TTC549 (cell line): ENCODE data around the gene TK1.
"Not testable (repeated sequence)": the region's sequence is repeated elsewhere in the genome, so short reads cannot be mapped to it uniquely, and the experiment has no call there.

Source experiments
- FAIRE-seq: peaks from 2 replicates; lab custom pipeline; 2012; peaks lifted over from hg19 to GRCh38; lab: Jason Lieb, UNC

TK1 gene

DNA sequence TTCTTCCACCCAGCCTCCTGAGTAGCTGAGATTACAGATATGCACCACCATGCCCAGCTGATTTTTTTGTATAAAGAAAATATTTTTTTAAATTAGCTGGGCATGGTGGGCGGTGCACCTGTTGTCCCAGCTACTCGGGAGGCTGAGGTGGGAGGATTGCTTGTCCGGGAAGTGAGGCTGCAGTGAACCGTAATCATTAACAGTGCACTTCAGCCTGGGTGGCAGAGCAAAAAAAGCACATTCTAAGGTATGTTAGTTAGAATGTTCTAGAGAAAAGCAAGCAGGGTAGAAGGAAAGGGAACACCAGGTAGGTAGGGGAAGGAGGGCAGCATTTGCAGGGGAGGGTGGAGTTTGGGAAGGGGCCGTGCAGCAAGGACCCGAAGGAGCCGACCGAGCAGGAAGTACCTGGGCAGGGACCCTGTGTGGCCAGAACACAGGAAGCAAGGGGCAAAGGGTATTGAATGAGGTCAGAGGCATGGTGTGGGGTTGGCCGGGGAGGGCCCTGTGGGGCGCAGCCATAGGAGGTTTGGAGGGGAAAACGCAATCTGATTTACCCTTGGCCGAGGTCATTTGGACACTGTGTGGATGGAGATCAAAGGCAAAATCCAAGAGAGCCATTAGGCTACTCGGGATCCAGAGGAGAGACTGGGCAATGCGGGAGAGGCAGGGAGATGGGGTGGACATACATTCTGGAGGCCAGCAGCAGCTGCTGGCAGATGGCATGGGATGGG, 38.4 kb downstream of the TK1 start:
- no peak for FAIRE-seq

DNA sequence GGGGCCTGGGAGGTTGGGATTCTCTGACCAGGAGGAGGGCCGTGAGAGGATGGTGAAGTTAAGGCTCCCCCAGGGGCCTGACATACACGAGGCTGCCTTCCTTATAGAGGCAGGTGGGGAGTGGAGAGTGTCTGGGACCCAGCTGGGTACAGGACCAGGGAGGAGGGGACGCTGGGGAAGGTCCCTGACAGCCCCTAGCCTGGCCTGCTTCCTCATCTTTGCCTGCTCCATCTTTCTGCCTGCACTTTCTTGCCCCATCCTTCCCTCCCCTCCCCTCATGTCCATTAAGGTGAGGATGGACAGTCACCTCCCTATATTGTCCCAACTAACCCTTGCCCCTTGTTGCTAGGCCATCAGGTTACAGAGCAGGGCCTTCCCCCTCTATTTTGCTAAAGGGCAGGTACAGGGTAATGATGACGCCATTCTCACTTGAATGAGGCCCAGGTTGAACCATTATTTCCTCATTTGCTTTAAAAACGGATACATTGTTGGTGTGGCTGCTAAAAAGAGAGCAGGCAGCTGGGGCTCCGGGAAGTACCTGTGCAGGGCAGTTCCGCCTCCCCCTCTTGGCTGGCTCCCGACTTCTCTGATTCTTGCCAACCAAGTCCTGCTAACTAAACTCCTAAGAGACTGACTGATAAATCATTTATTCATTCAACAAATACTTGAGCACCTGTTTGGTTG, 39.4 kb downstream of the TK1 start:
- FAIRE-seq, result no peak

DNA sequence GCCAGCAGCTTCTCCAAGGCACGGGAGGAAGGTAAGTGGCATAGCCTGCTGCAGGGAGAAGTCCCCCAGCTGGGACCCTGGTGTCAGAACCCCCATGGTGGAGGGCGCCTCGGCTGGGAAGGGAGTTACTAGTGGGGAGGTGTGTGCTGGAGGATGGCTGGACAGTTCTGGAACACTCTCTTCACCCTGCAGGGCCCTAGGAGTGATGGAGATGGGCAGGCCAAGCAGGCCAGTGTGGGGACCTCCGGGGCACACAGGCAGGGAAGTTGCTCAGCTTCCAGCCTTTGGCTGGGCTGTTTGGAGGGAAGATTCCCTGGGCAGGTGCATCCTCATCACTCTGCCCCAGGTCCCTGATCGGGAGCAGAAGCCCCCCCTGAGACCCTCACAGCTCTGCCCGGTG, 40.0 kb downstream of the TK1 start:
- no peak for FAIRE-seq

DNA sequence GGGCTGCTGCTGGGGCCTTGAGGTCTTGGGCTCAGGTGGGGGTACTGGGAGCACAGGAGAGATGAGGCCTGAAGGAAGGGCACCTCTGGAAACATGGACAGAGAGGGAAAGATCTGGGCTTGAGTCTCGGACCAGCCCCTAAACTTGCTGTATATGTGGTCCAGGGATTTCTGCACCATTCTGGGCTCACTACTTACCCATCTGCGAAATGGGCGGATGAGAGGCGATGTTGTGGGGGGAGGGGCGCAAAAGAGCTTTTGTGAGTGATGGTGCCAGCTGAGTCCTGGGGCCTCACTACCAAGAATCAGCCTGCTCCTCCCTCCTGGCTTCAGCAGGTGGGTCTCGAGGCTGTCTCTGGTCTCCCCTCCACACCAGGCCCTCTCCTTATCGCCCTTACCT, 40.4 kb downstream of the TK1 start:
- FAIRE-seq, result no peak

DNA sequence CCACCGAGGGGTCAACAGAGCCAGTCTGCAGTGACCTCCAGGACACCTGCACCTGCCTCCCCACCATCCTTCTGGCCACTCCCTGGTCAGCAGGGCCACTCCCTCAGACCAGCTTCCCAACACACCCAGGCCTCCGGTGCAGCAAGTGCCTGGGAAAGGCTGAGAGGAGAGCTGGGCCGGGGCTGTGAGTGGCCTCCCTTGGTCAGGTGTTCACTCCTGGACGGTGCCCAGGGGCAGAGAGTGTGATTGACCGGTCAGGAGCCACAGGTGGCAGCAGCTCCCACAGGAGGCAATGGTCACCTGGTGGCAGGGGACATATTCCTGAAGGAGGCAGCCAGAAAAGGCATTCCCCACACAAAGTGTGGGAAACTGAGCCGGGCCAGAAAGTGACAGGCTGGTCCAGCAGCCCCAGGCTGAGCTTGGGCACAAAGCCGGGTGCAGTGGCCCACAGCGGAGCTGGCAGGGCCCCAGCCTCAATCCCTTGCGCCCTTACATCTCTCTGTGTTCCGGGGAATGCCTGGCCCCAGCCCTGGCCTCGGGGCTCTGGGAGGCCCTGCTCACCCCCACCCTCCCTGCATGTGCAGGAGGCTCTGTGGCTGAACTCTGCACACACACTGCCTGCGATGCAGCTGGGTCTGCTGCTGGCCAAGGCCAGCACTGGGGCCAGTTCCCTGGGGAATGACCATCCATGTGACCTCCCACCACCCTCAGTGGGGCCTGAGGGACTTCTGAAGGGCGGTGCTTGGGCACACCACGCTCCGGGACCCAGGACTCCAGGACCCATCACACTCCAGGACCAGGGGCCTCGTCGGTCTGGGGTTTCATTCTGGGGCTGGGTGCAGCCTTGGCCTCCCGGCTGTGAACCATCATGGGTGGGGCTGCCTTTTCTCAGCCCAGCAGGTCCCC, 41.9 kb downstream of the TK1 start:
- no peak for FAIRE-seq

DNA sequence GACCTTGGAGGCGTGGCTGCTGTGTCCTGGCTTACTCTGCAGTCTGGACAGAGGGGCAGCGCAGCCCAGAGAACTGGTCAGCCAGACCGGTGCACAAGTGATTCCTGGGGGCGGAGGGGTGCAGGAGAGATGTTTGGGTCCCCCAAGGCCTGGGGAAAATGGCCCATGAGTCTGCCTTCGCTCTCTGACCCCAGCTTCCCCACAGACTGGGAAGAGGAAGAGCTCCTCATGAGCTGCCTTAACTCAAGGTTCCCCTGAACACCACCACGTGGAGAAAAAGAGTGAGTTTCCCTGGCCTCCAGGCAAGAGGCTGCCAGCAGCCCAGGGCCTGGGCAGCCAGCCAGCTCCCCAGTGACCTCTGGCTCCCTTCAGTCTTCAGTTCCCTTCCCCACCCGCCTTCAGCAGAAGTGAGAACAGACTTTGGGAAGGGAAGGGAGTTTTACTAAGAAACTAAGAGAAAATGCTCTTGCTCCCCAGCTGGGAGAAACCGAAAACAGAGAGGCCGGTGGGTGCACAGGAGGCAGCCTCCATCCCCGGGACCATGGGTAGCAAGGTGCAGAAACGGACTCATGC, 42.6 kb downstream of the TK1 start:
- no peak for FAIRE-seq

DNA sequence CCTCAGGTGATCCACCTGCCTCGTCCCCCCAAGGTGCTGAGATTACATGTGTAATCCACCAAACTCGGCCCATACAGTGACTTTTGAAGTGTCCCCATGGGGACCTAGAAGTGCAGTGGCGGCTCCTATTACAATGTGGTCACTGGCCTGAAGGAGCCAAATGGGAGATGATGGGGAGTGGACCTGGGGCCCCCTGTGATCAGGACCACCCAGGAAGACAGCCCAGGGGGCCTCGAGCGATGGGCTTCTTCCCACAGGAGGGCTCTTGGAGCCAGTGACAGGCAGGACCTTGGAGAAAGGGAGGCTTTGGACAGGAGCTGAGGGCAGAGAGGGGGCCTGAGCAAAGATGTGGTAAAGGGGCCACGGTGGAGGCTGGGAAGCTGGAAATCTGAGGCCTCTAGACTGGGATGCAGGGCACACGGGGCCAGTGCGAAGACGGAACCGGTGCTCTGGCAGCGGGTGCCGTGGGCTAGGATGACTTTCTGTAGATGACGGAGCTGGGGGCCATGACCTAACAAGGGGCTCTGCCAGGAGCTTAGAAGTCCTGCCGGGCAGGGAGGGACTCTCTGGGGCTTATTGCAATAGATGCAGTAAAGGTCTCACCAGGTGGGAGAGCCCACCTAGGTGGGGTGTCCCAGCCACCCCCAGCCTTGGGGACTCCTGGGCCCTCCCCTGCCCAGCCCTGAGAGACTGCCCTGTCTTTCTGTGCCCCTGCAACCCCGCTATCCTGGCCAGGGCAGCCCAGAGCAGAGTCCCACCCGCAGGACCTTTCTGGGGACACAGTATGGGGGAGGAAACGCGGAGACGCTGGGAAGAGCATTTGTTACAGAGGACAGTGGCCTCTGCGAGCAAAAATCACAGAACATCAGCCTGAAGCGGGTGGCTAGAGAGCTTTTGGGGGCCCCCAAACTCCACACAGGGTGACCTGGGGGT, 43.4 kb downstream of the TK1 start:
- FAIRE-seq, result no peak

DNA sequence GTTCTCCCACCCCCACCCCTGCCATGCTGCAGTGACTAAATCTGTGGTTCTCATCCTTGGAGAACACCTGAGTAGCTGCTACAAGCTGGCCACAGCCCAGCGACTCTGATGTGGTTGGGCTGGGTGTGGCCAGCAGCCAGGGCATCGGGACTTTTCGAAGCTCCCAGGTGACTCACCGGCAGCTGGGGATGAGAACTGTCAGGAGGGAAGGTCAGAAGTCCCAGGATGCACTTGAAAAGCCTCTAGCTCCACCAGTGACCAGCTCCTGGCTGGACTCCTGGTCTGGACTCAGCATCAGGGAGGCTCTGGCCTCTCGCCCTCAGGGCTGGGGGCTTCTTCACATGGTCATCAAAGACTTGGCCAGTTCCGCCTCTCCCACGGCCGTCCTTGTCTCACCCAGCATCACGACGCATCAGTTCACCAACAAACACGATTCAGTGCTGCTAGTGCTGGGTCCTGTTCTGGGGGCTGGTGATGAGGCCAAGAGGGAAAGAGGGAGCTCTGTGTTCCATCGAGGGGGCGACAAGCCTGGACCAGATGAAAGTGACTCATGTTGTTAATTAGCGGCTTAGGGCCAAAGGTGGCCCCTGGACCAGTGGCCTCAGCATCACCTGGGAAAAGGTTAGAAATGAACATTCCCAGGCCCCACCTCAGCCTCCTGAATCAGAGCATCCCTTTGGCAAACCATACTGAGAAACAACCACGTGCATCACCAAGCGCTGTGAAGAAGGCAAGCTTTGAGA, 44.6 kb downstream of the TK1 start:
- no peak for FAIRE-seq

DNA sequence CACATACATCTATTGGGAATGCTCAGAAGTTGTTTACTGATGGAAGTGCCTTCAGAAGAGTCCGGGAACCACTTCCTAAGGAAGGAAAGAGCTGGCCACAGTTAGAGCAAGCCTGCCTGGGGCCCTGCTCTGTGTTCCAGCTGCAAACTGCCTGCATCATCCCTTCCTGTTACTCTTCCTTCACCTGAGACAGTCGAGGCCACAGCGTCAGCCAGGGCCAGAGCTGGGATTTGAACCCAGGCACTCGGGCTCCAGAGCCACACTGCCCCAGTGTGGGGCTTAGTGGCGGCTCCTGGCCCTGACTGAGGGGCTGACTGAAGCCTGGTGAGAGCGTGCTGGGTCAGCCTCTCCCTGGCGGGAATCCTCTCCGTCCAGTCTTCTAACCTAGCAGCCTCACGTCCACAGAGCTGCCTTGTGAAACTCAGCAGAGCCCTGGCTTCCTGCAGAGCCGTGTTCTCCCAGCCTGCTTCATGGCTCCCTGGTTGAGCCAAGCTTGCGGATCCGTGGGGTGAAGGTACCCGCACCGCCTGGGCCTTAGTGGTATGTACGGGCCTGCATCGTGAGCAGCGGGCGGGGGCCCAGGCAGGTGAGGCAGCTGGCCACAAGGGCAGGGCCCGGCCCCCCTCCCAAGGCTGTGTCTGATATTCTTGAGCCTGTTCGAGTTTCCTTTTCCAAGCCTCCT, 45.3 kb downstream of the TK1 start:
- no peak for FAIRE-seq

DNA sequence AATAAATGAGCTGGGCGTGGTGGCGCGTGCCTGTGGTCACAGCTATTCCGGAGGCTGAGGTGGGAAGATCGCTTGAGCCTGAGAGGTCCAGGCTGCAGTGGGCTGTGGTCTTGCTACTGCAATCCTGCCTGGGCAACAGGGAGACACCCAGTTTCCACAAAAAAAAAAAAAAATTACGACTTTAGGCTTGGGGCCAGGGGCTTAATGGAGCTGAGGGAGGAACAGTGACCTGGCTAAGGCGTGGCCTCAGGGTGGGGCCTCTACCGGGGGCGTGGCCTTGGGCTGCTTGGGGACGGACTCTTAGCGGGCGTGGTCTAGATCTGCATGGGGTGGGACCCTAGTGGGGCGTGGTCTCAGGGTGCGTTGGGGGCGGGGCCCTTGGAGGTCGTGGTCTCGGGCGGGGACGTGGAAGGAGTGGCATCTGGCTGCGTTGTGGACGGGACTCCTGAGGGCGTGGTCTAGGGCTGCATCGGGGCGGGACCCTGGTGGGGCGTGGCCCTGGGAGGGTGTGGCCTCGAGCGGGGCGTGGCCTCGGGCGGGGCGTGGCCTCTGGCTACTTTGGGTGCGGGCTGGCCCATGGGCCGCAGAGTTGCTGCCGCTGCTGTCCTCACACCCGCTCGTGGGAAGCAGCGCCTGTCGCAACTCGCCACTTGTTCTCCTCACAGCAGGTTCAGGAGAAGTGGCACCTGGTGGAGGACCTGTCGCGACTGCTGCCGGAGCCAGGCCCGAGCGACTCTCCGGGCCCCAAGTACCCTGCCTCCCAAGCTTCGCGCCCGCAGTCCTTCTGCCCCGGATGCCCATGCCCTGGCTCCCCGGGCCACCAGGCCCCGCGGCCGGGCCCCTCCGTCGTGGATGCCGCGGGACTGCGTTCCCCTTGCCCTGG, 46.4 kb downstream of the TK1 start:
- peak; percentile 55 for FAIRE-seq

DNA sequence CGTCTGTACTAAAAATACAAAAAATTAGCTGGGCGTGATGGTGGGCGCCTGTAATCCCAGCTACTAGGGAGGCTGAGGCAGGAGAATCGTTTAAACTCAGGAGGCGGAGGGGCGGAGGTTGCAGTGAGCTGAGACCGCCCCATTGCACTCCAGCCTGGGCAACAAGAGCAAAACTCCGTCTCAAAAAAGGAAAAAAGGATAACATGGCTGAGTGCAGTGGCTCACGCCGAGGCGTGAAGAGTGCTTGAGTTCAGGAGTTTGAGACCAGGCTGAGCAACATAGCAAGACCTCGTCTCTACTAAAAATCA, 47.0 kb downstream of the TK1 start:
- FAIRE-seq, result not testable (repeated sequence)

DNA sequence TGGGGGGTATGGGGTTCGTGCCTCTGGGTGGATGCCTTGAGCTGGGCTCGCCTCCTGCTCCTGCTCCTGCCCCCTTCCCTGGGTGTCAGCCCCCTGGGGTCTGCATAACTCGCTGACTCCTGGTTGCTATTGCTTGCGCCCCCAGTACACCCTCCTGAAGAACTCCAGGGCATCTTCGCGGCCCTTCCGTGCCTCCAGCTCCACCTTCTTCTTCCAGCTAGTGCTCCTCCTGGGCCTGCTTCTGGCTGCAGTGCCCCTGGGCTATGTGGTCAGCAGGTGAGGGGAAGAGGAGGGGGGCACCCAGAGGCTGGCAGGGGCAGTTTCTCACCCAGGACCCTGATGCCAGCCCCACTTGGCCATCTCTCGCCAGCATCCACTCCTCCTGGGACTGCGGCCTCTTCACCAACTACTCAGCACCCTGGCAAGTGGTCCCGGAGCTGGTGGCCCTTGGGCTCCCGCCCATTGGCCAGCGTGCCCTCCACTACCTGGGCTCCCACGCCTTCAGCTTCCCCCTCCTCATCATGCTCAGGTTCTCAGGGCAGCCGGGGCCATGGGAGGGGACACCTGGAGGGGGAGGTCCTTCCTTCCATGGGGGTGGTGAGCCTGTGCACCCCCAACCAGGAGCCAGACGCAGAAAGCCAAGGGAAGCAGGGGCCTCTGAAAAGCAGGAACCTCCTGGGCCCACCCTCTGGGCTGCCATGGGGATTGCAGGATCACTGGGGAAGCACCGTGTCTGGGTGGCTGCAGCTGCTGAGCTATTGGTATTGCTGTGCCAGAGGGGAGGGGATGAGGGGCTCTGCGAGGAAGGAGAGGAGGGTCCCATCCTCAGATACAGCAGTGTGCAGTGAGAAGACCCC, 48.4 kb downstream of the TK1 start:
- FAIRE-seq, result no peak

DNA sequence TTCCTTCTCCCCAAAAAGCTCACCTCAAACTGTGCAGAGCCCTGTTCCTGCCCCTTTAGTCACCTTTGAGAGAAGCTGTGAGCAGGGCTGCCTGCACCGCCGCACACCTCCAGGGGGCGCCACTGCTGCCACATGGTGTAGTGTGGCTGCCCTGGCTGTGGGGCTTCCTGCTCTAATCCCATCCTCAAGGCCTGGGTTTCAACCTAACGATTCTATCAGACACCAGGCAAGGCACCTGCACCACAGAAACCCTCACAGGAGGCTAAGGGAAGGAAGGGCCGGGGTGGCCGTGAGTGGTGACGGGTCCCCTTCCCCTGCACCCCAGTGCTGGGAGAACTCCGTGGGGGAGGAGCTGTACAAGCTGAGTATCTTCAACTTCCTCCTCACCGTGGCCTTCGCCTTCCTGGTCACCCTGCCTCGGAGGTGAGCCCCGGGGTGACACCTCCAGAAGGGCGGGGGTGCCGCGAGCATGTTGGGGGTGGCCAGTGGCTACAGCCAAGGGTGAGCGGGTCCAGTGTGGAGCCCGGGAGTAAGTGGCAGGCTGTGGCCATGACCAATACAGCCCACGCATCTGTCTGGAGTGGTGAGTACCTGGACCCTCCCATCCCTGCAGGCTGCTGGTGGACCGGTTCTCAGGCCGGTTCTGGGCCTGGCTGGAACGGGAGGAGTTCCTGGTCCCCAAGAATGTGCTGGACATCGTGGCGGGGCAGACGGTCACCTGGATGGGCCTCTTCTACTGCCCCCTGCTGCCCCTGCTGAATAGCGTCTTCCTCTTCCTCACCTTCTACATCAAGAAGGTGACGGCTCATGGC, 49.3 kb downstream of the TK1 start:
- no peak for FAIRE-seq

DNA sequence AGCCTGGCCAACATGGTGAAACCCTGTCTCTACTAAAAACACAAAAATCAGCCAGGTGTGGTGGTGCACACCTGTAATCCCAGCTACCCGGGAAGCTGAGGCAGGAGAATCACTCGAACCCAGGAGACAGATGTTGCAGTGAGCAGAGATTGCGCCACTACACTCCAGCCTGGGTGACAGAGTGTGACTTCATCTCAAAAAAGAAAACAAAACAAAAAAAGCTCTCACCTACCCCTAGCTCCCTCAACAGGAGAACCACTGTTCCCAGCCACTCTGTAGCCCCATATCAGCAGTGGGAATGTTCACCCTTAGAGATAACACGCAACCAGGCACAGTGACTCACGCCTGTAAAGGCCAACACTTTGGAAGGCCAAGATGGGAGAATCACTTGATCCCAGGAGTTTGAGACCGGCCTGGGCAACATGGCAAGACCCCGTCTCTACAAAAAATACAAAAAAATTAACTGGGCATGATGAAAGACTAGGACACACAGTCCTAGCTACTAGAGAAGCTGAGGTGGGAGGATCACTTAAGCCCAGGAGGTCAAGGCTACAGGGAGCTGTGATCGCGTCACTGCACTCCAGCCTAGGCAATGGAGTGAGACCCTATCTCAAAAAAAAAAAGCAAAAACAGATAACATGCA, 50.9 kb downstream of the TK1 start:
- no peak for FAIRE-seq

DNA sequence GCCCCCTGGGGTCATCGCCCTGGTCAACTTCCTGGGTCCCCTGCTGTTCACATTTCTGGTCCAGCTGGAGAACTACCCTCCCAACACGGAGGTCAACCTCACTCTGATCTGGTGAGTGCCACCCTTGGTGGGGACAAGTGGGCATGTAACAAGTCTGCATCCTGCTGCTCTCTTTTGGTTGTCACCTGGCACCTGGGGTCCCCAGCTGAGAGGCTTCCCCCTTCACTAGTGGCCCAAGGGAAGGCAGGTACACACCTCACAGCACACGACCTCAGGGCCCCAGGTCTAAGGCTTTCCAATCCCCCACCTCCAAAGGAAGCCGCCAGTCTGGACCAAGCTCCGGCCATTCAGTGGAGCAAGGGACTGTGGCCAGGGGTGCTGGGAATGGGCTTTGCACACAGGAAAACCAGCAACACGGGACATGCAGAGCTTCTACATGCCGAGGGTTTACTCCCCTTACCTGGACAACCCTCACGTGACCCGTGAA, 51.9 kb downstream of the TK1 start:
- no peak for FAIRE-seq

DNA sequence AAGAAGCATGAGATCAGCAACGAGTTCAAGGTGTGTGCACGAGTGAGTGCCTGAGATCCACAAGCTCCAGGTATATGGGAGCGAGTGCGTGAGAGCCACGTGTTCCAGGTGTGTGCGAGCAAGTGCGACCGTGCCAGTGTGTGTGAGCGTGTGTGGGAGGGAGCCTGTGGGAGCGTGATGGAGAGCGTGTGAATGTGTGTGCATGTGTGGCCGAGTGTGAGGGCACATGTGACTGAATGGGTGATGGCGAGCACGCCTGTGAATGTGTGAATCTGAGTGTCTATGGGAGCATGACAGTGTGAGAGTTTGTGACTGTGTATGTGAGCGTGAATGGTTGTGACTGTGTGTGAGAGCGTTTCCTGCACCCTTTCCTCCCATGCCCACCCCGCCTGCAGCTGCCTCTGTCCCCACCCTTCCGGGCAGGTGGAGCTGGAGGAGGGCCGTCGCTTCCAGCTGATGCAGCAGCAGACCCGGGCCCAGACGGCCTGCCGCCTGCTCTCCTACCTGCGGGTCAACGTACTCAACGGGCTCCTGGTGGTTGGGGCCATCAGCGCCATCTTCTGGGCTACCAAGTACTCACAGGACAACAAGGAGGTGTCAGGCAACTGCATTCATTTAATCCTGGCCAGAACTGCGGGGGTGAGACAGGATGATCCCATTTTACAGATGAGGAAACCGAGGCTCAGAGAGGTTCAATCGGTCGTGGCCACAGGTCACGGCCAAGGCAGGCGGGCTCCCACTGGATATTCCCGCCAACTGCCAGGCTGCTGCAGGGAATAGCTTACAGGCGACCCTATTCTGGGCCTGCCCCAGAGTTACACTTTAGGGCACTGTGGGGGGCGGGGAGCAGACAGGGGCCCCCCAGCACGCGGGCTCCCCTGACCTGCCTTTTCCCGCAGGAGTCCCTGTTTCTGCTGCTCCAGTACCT, 52.6 kb downstream of the TK1 start:
- FAIRE-seq, result no peak
